ENCODE results near the gene PECR. TPM values are rescaled to one million over a fixed set of nuclear protein-coding genes. Genes with fewer than 3 reads are reported as not detected.

PECR gene
- total RNA-seq, 6 experiments from 2014 or later: 43.4 to 115 (median 80.3) TPM

- DNase-seq (no peak), ATAC-seq (no peak)
- Histone ChIP-seq H3K36me3 (peaks cover 9 to 58% (median 30%) of the 10 kb centered on the region in 4 donors), H3K4me3 (no peak overlapping the region), H3K27me3 (no peaks in the 10 kb centered on the region), H3K4me1 (peaks cover 0 to 25% (median 8%) of the 10 kb centered on the region in 4 donors), H3K9me3 (no peaks in the 10 kb centered on the region), H3K27ac (no peak overlapping the region)
- WGBS (ENCODE audit: insufficient coverage, low coverage, low lambda C conversion rate, missing lambda C conversion rate): 89% methylated on average over 3 of the region's 3 CpGs
- intact Hi-C loops (cut with DNase I): loop anchor here in 1 of 2 donors (10.0 kb wide), 1 partner anchor 285 kb away; no protein-coding TSS in a partner anchor
- TF ChIP-seq CTCF (IDR thresholded peaks at IDR 0.05): no peak
- TF ChIP-seq POLR2A (IDR thresholded peaks at IDR 0.05): no peak
Measured at GRCh38 chr2:216119986-216120385, 38.4 kb upstream of the PECR start.

GRCh38 chr2:216119146-216119545 is 37.5 kb upstream of the PECR start:
- 75% methylated on average over 2 of the region's 2 CpGs for WGBS (ENCODE audit: insufficient coverage, low coverage, low lambda C conversion rate, missing lambda C conversion rate)
- H3K36me3 ChIP-seq: peaks cover 9 to 53% (median 29%) of the 10 kb centered on the region in 4 donors
- no peaks in the 10 kb centered on the region for H3K27me3 ChIP-seq
- H3K9me3 ChIP-seq: no peaks in the 10 kb centered on the region
- no peak for TF ChIP-seq POLR2A (IDR thresholded peaks at IDR 0.05)
- no peak for TF ChIP-seq CTCF (IDR thresholded peaks at IDR 0.05)
- H3K4me1 ChIP-seq: peaks cover 0 to 29% (median 8%) of the 10 kb centered on the region in 4 donors
- intact Hi-C loops (cut with DNase I): loop anchor here in 1 of 2 donors (10.0 kb wide), 1 partner anchor 286 kb away; no protein-coding TSS in a partner anchor
- no peak for DNase-seq
- no peak for ATAC-seq
- no peak overlapping the region for H3K4me3 ChIP-seq
- no peak overlapping the region for H3K27ac ChIP-seq

GRCh38 chr2:216118474-216118873 is 36.9 kb upstream of the PECR start:
- 73% methylated on average over 1 of the region's 1 CpG for WGBS (ENCODE audit: insufficient coverage, low coverage, low lambda C conversion rate, missing lambda C conversion rate)

GRCh38 chr2:216117561-216118340 is 36.1 kb upstream of the PECR start:
- no peaks in the 10 kb centered on the region for H3K9me3 ChIP-seq
- no peak for ATAC-seq
- H3K4me3 ChIP-seq: no peak overlapping the region
- intact Hi-C loops (cut with DNase I): loop anchor here in 1 of 2 donors (10.0 kb wide), 1 partner anchor 287 kb away; no protein-coding TSS in a partner anchor
- TF ChIP-seq POLR2A (IDR thresholded peaks at IDR 0.05) (no peak), CTCF (IDR thresholded peaks at IDR 0.05) (no peak)
- 80% methylated on average over 4 of the region's 4 CpGs for WGBS (ENCODE audit: insufficient coverage, low coverage, low lambda C conversion rate, missing lambda C conversion rate)
- peaks cover 9 to 53% (median 22%) of the 10 kb centered on the region in 4 donors for H3K36me3 ChIP-seq
- peak overlapping the region in 1 of 3 donors; percentile 13 for H3K27ac ChIP-seq
- peaks cover 0 to 32% (median 8%) of the 10 kb centered on the region in 4 donors for H3K4me1 ChIP-seq
- DNase-seq: no peak
- H3K27me3 ChIP-seq: no peaks in the 10 kb centered on the region

More at GRCh38 chr2:216118474-216118873, 36.9 kb upstream of the PECR start:
- peak overlapping the region in 2 of 3 donors; percentile 13 to 23 for H3K27ac ChIP-seq
- peak; percentile 38 to 52 (median 46) for ATAC-seq
- peaks cover 0 to 32% (median 8%) of the 10 kb centered on the region in 4 donors for H3K4me1 ChIP-seq
- TF ChIP-seq CTCF (IDR thresholded peaks at IDR 0.05) (no peak), POLR2A (IDR thresholded peaks at IDR 0.05) (no peak)
- H3K9me3 ChIP-seq: no peaks in the 10 kb centered on the region
- H3K27me3 ChIP-seq: no peaks in the 10 kb centered on the region
- no peak overlapping the region for H3K4me3 ChIP-seq
- H3K36me3 ChIP-seq: peaks cover 9 to 53% (median 27%) of the 10 kb centered on the region in 4 donors
- DNase-seq: no peak
- intact Hi-C loops (cut with DNase I): loop anchor here in 1 of 2 donors (10.0 kb wide), 1 partner anchor 286 kb away; no protein-coding TSS in a partner anchor

Data from right lobe of liver (tissue), 6 donors.